CD4-positive, alpha-beta T cell (primary cell): ENCODE measurements around the gene FBXO45. TPM values are rescaled to one million over a fixed set of nuclear protein-coding genes. Genes with fewer than 3 reads are reported as not detected.
"Not testable (repeated sequence)": the region's sequence is repeated elsewhere in the genome, so short reads cannot be mapped to it uniquely, and the experiment has no call there.

ENCODE experiments used
- ATAC-seq: fragments of 200-7000 bp; cut with Tn5 transposase; one replicate; pipeline ENCODE4 v1.10.0; 2022; ENCODE audit warnings: mild to moderate bottlenecking; ENCODE audit not compliant: poor library complexity
- CTCF ChIA-PET: fragments of 350-600 bp; sonication (Branson Sonifier 250); formaldehyde crosslinking; loops from one replicate; lab custom pipeline; 2021; ENCODE audit warnings: antibody characterized with exemption, inconsistent platforms; lab: Charles Lee
- POLR2A ChIA-PET: fragments of 350-600 bp; sonication (Branson Sonifier 250); formaldehyde crosslinking; loops from one replicate; lab custom pipeline; 2021; ENCODE audit warnings: antibody characterized with exemption, inconsistent platforms; lab: Charles Lee
- DNase-seq, 14 experiments: peaks; one replicate each; pipeline ENCODE4 v3.0.0-alpha.2; 2013 to 2020; ENCODE audit warnings: mixed read lengths in 2 of 14
- H3K27ac ChIP-seq, 2 donors: one replicate each; pipeline versions ENCODE4 v1.5.1 to v1.7.0; 2013; ENCODE audit warnings: low read length in 2 of 2, low read depth in 1 of 2, mild to moderate bottlenecking in 1 of 2
- H3K27me3 ChIP-seq, 2 experiments: 1 replicate in 1 of 2; 2 replicates in 1 of 2; pipeline versions ENCODE4 v1.6.1 to v1.7.0; 2013; ENCODE audit warnings: low read length in 2 of 2, control low read depth in 1 of 2, mild to moderate bottlenecking in 1 of 2, moderate library complexity in 1 of 2; ENCODE audit not compliant: insufficient read depth in 2 of 2, control insufficient read depth in 1 of 2
- H3K36me3 ChIP-seq: one replicate; pipeline ENCODE4 v1.6.1; 2013; ENCODE audit warnings: low read length, control low read depth; ENCODE audit not compliant: insufficient read depth
- H3K4me1 ChIP-seq: one replicate; pipeline ENCODE4 v1.6.1; 2013; ENCODE audit warnings: low read length, control low read depth; ENCODE audit not compliant: insufficient read depth
- H3K4me3 ChIP-seq: one replicate; pipeline ENCODE4 v1.5.1; 2013; ENCODE audit warnings: mild to moderate bottlenecking, low read length, moderate library complexity
- H3K9me3 ChIP-seq, 2 experiments: 1 replicate in 1 of 2; 2 replicates in 1 of 2; pipeline versions ENCODE4 v1.6.1 to v1.7.0; 2013; ENCODE audit warnings: low read length in 2 of 2, mild to moderate bottlenecking in 2 of 2, control low read depth in 1 of 2, moderate library complexity in 1 of 2; ENCODE audit not compliant: control insufficient read depth in 1 of 2, insufficient read depth in 1 of 2
- H3K27ac Mint-ChIP-seq: one replicate; pipeline ENCODE4 v1.8.0; 2020; ENCODE audit warnings: mixed read lengths
- H3K27me3 Mint-ChIP-seq: one replicate; pipeline ENCODE4 v1.8.0; 2021; ENCODE audit warnings: mixed read lengths
- H3K36me3 Mint-ChIP-seq: one replicate; pipeline ENCODE4 v1.8.0; 2021; ENCODE audit warnings: low read depth, mixed read lengths
- H3K4me1 Mint-ChIP-seq: one replicate; pipeline ENCODE4 v1.8.0; 2021; ENCODE audit warnings: low read depth, mixed read lengths
- H3K4me3 Mint-ChIP-seq: one replicate; pipeline ENCODE4 v1.8.0; 2020; ENCODE audit warnings: mild to moderate bottlenecking, mixed read lengths
- H3K9me3 Mint-ChIP-seq: one replicate; pipeline ENCODE4 v1.8.0; 2020; ENCODE audit warnings: mixed read lengths
- CTCF ChIP-seq: fragments of 200-600 bp; IDR thresholded peaks from one replicate; pipeline ENCODE4 v1.8.0; 2022; ENCODE audit warnings: antibody characterized with exemption, mild to moderate bottlenecking
- intact Hi-C, 2 experiments: fragments of 100-400 bp; cut with DNase I in 1 of 2; cut with micrococcal nuclease in 1 of 2; formaldehyde crosslinking; loops; one replicate each; pipeline versions ENCODE4 v1.15.1 to v1.9.0; 2023 to 2025; cut with DNase I, micrococcal nuclease
- total RNA-seq, 174 experiments: library from RNA in 2 of 174; stranded (reverse) in 2 of 174; gene quantifications; one replicate each; pipeline ENCODE4 v1.2.3 and lab custom pipeline; 2021 to 2026

FBXO45 gene
- total RNA-seq, 2 experiments from 2014 or later: 5.4 to 6.0 TPM

- H3K36me3 Mint-ChIP-seq: no peaks in the 10 kb centered on the region
- ATAC-seq (no peak), DNase-seq (no peak)
- TF ChIP-seq CTCF: no peak
- no peak overlapping the region for H3K27ac ChIP-seq
- no peaks in the 10 kb centered on the region for H3K4me1 ChIP-seq
- POLR2A ChIA-PET: no interaction called here
- no peak overlapping the region for H3K4me3 Mint-ChIP-seq
- peaks cover 11% of the 10 kb centered on the region for H3K9me3 Mint-ChIP-seq
- no peaks in the 10 kb centered on the region for H3K27me3 ChIP-seq
- no peak overlapping the region for H3K4me3 ChIP-seq
- CTCF ChIA-PET: interaction anchor here (1.2 kb wide), 1 partner anchor 13 kb away, joined by 4 read pairs; no protein-coding TSS in a partner anchor
- H3K4me1 Mint-ChIP-seq: no peaks in the 10 kb centered on the region
- no peaks in the 10 kb centered on the region for H3K27me3 Mint-ChIP-seq
- intact Hi-C loops: no loop called here
- peaks cover 0 to 12% of the 10 kb centered on the region in 2 experiments for H3K9me3 ChIP-seq
- H3K27ac Mint-ChIP-seq: no peak overlapping the region
- no peaks in the 10 kb centered on the region for H3K36me3 ChIP-seq
Observed at GRCh38 chr3:196547067-196547466, 21.4 kb upstream of the FBXO45 start.

GRCh38 chr3:196549312-196549711, 19.1 kb upstream of the FBXO45 start:
- H3K9me3 Mint-ChIP-seq: peaks cover 11% of the 10 kb centered on the region
- not testable (repeated sequence) for H3K36me3 Mint-ChIP-seq

GRCh38 chr3:196550172-196550571, 18.3 kb upstream of the FBXO45 start:
- CTCF ChIA-PET, DNase-seq, intact Hi-C loops, POLR2A ChIA-PET, H3K27ac ChIP-seq, ATAC-seq, H3K27me3 Mint-ChIP-seq, H3K27ac Mint-ChIP-seq, H3K4me1 ChIP-seq, H3K4me3 Mint-ChIP-seq, H3K27me3 ChIP-seq, H3K4me3 ChIP-seq, H3K4me1 Mint-ChIP-seq, H3K36me3 ChIP-seq: not testable (repeated sequence)
- peaks cover 11% of the 10 kb centered on the region for H3K9me3 Mint-ChIP-seq
- H3K9me3 ChIP-seq: peaks cover 0 to 12% of the 10 kb centered on the region in 2 experiments
- H3K36me3 Mint-ChIP-seq: peaks cover 17% of the 10 kb centered on the region

More at GRCh38 chr3:196549312-196549711, 19.1 kb upstream of the FBXO45 start:
- H3K36me3 ChIP-seq, H3K4me1 Mint-ChIP-seq, DNase-seq, H3K27ac ChIP-seq, CTCF ChIA-PET, H3K4me3 ChIP-seq, H3K4me1 ChIP-seq, H3K27me3 Mint-ChIP-seq, H3K27me3 ChIP-seq, H3K27ac Mint-ChIP-seq, intact Hi-C loops, POLR2A ChIA-PET, H3K4me3 Mint-ChIP-seq, ATAC-seq: not testable (repeated sequence)
- H3K9me3 ChIP-seq: peaks cover 0 to 12% of the 10 kb centered on the region in 2 experiments

GRCh38 chr3:196552253-196552652, 16.2 kb upstream of the FBXO45 start:
- Histone ChIP-seq H3K27ac (no peak overlapping the region), H3K4me1 (no peaks in the 10 kb centered on the region), H3K9me3 (peaks cover 0 to 12% of the 10 kb centered on the region in 2 experiments), H3K4me3 (no peak overlapping the region), H3K27me3 (no peaks in the 10 kb centered on the region), H3K36me3 (peaks cover 10% of the 10 kb centered on the region)
- Mint-ChIP-seq H3K9me3 (peaks cover 11% of the 10 kb centered on the region), H3K4me3 (no peak overlapping the region), H3K27me3 (no peaks in the 10 kb centered on the region), H3K4me1 (peaks cover 4% of the 10 kb centered on the region), H3K27ac (no peak overlapping the region), H3K36me3 (peaks cover 27% of the 10 kb centered on the region)
- CTCF ChIA-PET: no interaction called here
- DNase-seq (no peak), ATAC-seq (no peak)
- POLR2A ChIA-PET: no interaction called here
- intact Hi-C loops: no loop called here
- TF ChIP-seq CTCF: no peak
